Tibial nerve (tissue), 4 donors: ENCODE data around the gene ZCCHC2. TPM values are rescaled to one million over a fixed set of nuclear protein-coding genes. Genes with fewer than 3 reads are reported as not detected.

Experiments used
- DNase-seq, 2 donors: peaks; one replicate each; pipeline ENCODE4 v3.0.0-alpha.2; 2019; ENCODE audit warnings: low spot score in 2 of 2
- H3K27ac ChIP-seq, 4 donors: fragments of 200-600 bp; sonication (generic) in 3 of 4; one replicate each; pipeline ENCODE4 v1.5.1; 2017 to 2019; ENCODE audit warnings: mild to moderate bottlenecking in 1 of 4
- H3K27me3 ChIP-seq, 2 donors: fragments of 200-600 bp; sonication (generic) in 1 of 2; one replicate each; pipeline versions ENCODE4 v1.5.1 to v1.6.0; 2017 to 2019
- H3K36me3 ChIP-seq, 3 donors: fragments of 200-600 bp; sonication (generic); one replicate each; pipeline ENCODE4 v1.5.1; 2018 to 2019
- H3K4me1 ChIP-seq, 4 donors: fragments of 200-600 bp; sonication (generic) in 3 of 4; one replicate each; pipeline ENCODE4 v1.5.1; 2017 to 2019
- H3K4me3 ChIP-seq, 4 donors: fragments of 200-600 bp; sonication (generic) in 3 of 4; one replicate each; pipeline ENCODE4 v1.5.1; 2017 to 2019; ENCODE audit warnings: mild to moderate bottlenecking in 1 of 4, moderate library complexity in 1 of 4
- H3K9me3 ChIP-seq, 4 donors: fragments of 200-600 bp; sonication (generic) in 3 of 4; one replicate each; pipeline ENCODE4 v1.5.1; 2017 to 2019
- CTCF ChIP-seq, 5 experiments: fragments of 200-600 bp in 3 of 5; fragments of 450-650 bp in 2 of 5; sonication (generic) in 3 of 5; IDR thresholded peaks; one replicate each; pipeline ENCODE4 v1.5.1; 2016 to 2019; ENCODE audit warnings: antibody characterized with exemption in 5 of 5, mild to moderate bottlenecking in 3 of 5, moderate library complexity in 2 of 5
- EP300 ChIP-seq, 2 donors: sonication (generic); formaldehyde crosslinking; IDR thresholded peaks; one replicate each; pipeline ENCODE4 v1.6.1; 2017; ENCODE audit warnings: antibody characterized with exemption in 2 of 2, mild to moderate bottlenecking in 1 of 2
- POLR2A ChIP-seq, 2 donors: fragments of 450-650 bp; IDR thresholded peaks; one replicate each; pipeline ENCODE4 v1.6.1; 2017; ENCODE audit warnings: antibody characterized with exemption in 2 of 2, mild to moderate bottlenecking in 2 of 2, moderate library complexity in 2 of 2
- WGBS, 2 donors: methylation state at CpG; one replicate each; pipeline ENCODE4 v1.1.5; 2018; 5-methylcytosine and 5-hydroxymethylcytosine counted together
- total RNA-seq, 4 donors: library from RNA; depleted of rRNA; stranded (reverse); fragments of >200 nt; gene quantifications; one replicate each; pipeline ENCODE4 v1.1.0, GENCODE V29; 2016

Gene ZCCHC2
- total RNA-seq, 4 donors from 2014 or later: 32.4 to 49.4 (median 38.4) TPM

- TF ChIP-seq EP300 (IDR thresholded peaks at IDR 0.05) (peak in 1 of 2 donors; percentile 13), POLR2A (IDR thresholded peaks at IDR 0.05) (no peak), CTCF (IDR thresholded peaks at IDR 0.05) (peak in 1 of 5 experiments; percentile 32)
- no peak overlapping the region for H3K4me3 ChIP-seq
These were observed 43.4 kb downstream of the ZCCHC2 start for GRCh38 chr18:62566199-62566598.

GRCh38 chr18:62566818-62567217, 44.0 kb downstream of the ZCCHC2 start:
- WGBS, 2 donors: 96 to 98% methylated on average over 4 of the region's 4 CpGs
- H3K9me3 ChIP-seq: no peaks in the 10 kb centered on the region
- H3K36me3 ChIP-seq: peaks cover 0 to 86% (median 0%) of the 10 kb centered on the region in 3 donors
- H3K4me3 ChIP-seq: no peak overlapping the region
- no peaks in the 10 kb centered on the region for H3K4me1 ChIP-seq
- H3K27ac ChIP-seq: no peak overlapping the region
- H3K27me3 ChIP-seq: no peaks in the 10 kb centered on the region
- TF ChIP-seq POLR2A (IDR thresholded peaks at IDR 0.05): no peak
- TF ChIP-seq EP300 (IDR thresholded peaks at IDR 0.05): no peak
- TF ChIP-seq CTCF (IDR thresholded peaks at IDR 0.05): no peak
- DNase-seq: no peak

More at GRCh38 chr18:62566199-62566598, 43.4 kb downstream of the ZCCHC2 start:
- Histone ChIP-seq H3K9me3 (no peaks in the 10 kb centered on the region), H3K4me1 (no peaks in the 10 kb centered on the region), H3K27me3 (no peaks in the 10 kb centered on the region), H3K27ac (no peak overlapping the region), H3K36me3 (peaks cover 0 to 86% (median 2%) of the 10 kb centered on the region in 3 donors)
- 50 to 56% methylated on average over 5 of the region's 5 CpGs for WGBS, 2 donors
- peak; percentile 29 to 66 for DNase-seq

GRCh38 chr18:62569081-62569655, 46.3 kb downstream of the ZCCHC2 start:
- Histone ChIP-seq H3K9me3 (no peaks in the 10 kb centered on the region), H3K27ac (no peak overlapping the region), H3K4me3 (no peak overlapping the region), H3K4me1 (no peaks in the 10 kb centered on the region), H3K27me3 (no peaks in the 10 kb centered on the region), H3K36me3 (peaks cover 0 to 79% (median 0%) of the 10 kb centered on the region in 3 donors)
- no peak for DNase-seq
- 95 to 97% methylated on average over 4 of the region's 4 CpGs for WGBS, 2 donors
- TF ChIP-seq EP300 (IDR thresholded peaks at IDR 0.05): no peak
- TF ChIP-seq POLR2A (IDR thresholded peaks at IDR 0.05): no peak
- no peak for TF ChIP-seq CTCF (IDR thresholded peaks at IDR 0.05)

GRCh38 chr18:62571037-62571436, 48.2 kb downstream of the ZCCHC2 start:
- no peak overlapping the region for H3K27ac ChIP-seq
- no peaks in the 10 kb centered on the region for H3K4me1 ChIP-seq
- no peak overlapping the region for H3K4me3 ChIP-seq
- 75 to 85% methylated on average over 4 of the region's 4 CpGs for WGBS, 2 donors
- no peaks in the 10 kb centered on the region for H3K27me3 ChIP-seq
- DNase-seq: no peak
- H3K9me3 ChIP-seq: no peaks in the 10 kb centered on the region
- TF ChIP-seq CTCF (IDR thresholded peaks at IDR 0.05) (no peak), EP300 (IDR thresholded peaks at IDR 0.05) (no peak), POLR2A (IDR thresholded peaks at IDR 0.05) (no peak)
- H3K36me3 ChIP-seq: peaks cover 0 to 82% (median 2%) of the 10 kb centered on the region in 3 donors

GRCh38 chr18:62571648-62572047, 48.8 kb downstream of the ZCCHC2 start:
- 85 to 93% methylated on average over 3 of the region's 3 CpGs for WGBS, 2 donors
- Histone ChIP-seq H3K4me1 (no peaks in the 10 kb centered on the region), H3K9me3 (no peaks in the 10 kb centered on the region), H3K4me3 (no peak overlapping the region), H3K36me3 (peaks cover 0 to 77% (median 2%) of the 10 kb centered on the region in 3 donors), H3K27ac (no peak overlapping the region), H3K27me3 (no peaks in the 10 kb centered on the region)
- DNase-seq: no peak
- TF ChIP-seq EP300 (IDR thresholded peaks at IDR 0.05) (no peak), CTCF (IDR thresholded peaks at IDR 0.05) (no peak), POLR2A (IDR thresholded peaks at IDR 0.05) (no peak)
